Right atrium auricular region (tissue), 2 donors: ENCODE measurements around the gene CDH18. TPM values are rescaled to one million over a fixed set of nuclear protein-coding genes. Genes with fewer than 3 reads are reported as not detected.
"Not testable (repeated sequence)": the region's sequence is repeated elsewhere in the genome, so short reads cannot be mapped to it uniquely, and the experiment has no call there.

Experiments used
- DNase-seq: peaks from one replicate; pipeline ENCODE4 v3.0.0-alpha.2; 2019; ENCODE audit warnings: low spot score
- H3K27ac ChIP-seq, 2 donors: fragments of 200-600 bp; sonication (generic); 1 replicate in 1 of 2; 2 replicates in 1 of 2; pipeline ENCODE4 v1.5.1; 2016 to 2019
- H3K27me3 ChIP-seq, 2 donors: fragments of 200-600 bp; sonication (generic); one replicate each; pipeline versions ENCODE4 v1.5.1 to v1.6.0; 2017 to 2019
- H3K36me3 ChIP-seq: fragments of 200-600 bp; sonication (generic); one replicate; pipeline ENCODE4 v1.5.1; 2016
- H3K4me1 ChIP-seq, 2 donors: fragments of 200-600 bp; sonication (generic); one replicate each; pipeline versions ENCODE4 v1.5.1 to v1.6.0; 2017 to 2019
- H3K4me3 ChIP-seq, 2 donors: fragments of 200-600 bp; sonication (generic); 1 replicate in 1 of 2; 2 replicates in 1 of 2; pipeline ENCODE4 v1.5.1; 2017 to 2019; ENCODE audit warnings: mild to moderate bottlenecking in 1 of 2, moderate library complexity in 1 of 2
- H3K9me3 ChIP-seq, 2 donors: fragments of 200-600 bp; sonication (generic); one replicate each; pipeline ENCODE4 v1.5.1; 2019
- total RNA-seq, 2 donors: library from RNA; depleted of rRNA; stranded (reverse); fragments of >200 nt; gene quantifications; one replicate each; pipeline ENCODE4 v1.1.0, GENCODE V29; 2016
- TF ChIP-seq, protein P1 (sequence below), 2 donors: fragments of 200-600 bp; sonication (generic); IDR thresholded peaks; one replicate each; pipeline ENCODE4 v1.5.1; 2019; ENCODE audit warnings: antibody characterized with exemption in 2 of 2

CDH18 gene
- total RNA-seq, 2 donors from 2014 or later: not detected

DNA sequence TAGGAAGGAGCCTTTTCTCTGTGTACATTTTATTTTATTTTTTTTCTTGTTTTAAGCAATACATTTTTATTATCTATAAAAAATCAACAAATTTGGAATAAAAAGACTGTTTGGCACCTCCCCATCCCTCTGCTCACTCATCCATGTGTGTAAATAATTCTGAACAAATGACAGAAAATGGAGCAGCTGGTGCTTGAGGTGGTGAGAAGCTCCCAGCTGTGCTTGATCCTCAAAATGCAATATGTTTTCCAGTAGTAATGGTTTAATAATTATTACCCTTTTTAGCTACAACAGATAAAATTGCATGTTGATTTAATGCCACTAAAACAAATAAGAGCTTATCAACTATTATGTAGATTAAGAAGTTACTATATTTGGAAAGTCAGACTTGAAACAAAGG, 132.5 kb downstream of the CDH18 start:
- Histone ChIP-seq H3K27ac (no peak overlapping the region), H3K4me3 (no peak overlapping the region), H3K36me3 (no peaks in the 10 kb centered on the region), H3K4me1 (no peaks in the 10 kb centered on the region), H3K27me3 (no peaks in the 10 kb centered on the region), H3K9me3 (no peaks in the 10 kb centered on the region)
- no peak for DNase-seq
- TF ChIP-seq, protein P1, sequence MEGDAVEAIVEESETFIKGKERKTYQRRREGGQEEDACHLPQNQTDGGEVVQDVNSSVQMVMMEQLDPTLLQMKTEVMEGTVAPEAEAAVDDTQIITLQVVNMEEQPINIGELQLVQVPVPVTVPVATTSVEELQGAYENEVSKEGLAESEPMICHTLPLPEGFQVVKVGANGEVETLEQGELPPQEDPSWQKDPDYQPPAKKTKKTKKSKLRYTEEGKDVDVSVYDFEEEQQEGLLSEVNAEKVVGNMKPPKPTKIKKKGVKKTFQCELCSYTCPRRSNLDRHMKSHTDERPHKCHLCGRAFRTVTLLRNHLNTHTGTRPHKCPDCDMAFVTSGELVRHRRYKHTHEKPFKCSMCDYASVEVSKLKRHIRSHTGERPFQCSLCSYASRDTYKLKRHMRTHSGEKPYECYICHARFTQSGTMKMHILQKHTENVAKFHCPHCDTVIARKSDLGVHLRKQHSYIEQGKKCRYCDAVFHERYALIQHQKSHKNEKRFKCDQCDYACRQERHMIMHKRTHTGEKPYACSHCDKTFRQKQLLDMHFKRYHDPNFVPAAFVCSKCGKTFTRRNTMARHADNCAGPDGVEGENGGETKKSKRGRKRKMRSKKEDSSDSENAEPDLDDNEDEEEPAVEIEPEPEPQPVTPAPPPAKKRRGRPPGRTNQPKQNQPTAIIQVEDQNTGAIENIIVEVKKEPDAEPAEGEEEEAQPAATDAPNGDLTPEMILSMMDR (IDR thresholded peaks at IDR 0.05): no peak

DNA sequence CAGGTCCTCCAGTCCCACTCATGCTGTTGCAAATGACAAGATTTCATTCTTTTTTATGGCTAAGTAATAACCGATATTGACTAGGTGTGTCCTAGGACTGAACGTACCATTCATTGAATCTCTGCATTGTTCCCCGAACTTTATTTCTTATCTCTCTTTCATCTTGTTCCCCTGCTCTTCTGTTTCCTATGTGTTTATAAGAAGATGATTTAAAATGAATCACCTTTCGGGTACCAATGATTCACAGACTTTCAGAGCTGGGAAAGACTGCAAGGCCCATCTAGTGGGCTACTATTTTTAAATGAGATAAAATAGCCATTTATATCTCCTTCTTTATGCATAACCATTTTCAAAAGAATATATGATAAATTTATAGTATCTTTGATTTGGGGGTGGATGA, 133.0 kb downstream of the CDH18 start:
- H3K36me3 ChIP-seq: no peaks in the 10 kb centered on the region
- TF ChIP-seq, protein P1 (IDR thresholded peaks at IDR 0.05): no peak
- H3K4me3 ChIP-seq: no peak overlapping the region
- DNase-seq: no peak
- no peak overlapping the region for H3K27ac ChIP-seq
- no peaks in the 10 kb centered on the region for H3K27me3 ChIP-seq
- no peaks in the 10 kb centered on the region for H3K9me3 ChIP-seq
- no peaks in the 10 kb centered on the region for H3K4me1 ChIP-seq

DNA sequence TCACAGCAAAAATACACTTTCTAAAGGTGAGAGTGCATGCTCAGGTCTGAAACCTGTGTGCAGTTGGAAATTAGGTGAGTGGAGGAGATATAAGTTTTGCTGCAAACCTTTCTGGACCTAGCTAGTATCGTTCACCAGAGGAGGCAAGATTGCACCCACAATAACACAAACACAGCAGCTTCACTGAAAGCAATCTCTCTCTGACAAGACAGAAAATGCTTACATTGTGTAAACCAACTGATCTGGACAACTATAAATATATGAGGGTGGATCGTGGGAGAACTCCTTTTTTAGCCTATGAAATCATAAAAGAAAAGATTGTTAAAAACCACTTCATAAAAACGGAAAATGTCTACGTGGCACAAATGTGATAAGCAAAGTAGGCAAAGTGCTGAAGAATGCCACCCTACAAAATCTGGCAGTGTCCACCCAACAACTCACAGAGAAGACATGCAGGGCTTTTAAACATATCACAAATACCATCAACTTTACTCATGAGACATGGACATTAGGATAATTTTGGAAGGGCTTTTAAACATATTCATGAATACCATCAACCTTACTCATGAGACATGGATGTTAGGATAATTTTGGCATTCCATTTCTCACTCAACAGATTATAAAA, 134.3 kb downstream of the CDH18 start:
- Histone ChIP-seq H3K36me3 (no peaks in the 10 kb centered on the region), H3K4me1 (no peaks in the 10 kb centered on the region), H3K27me3 (no peaks in the 10 kb centered on the region), H3K27ac (no peak overlapping the region), H3K4me3 (no peak overlapping the region), H3K9me3 (no peaks in the 10 kb centered on the region)
- DNase-seq: no peak
- TF ChIP-seq, protein P1 (IDR thresholded peaks at IDR 0.05): no peak

DNA sequence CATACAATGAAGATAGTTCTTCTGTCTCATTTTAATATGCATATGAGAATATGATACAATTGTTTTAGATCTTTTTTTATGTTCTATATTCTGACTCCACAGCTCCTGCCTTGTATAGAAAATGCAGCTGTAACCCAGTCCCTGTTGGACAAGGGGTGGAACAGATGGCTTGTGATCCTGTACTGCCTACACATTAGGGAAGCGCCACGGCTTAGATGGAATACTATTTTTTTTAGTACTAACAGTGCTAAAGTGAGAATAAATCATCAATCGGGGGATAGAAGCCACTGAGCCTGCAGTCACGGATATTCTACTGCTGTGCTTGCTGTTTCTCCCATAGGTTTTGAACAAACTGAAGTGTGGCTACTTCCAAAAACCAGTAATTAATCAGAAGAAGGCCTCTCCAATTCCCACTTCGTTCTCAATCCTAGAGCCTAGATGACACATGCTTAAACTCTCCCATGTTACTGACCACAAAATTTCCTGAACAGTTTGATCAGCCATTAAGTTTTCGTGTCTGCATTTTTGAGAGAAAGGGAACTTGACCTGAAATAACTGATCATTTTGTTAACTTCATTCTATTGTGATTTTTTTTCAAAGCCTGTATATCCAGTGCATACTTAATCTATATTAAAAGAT, 150.3 kb downstream of the CDH18 start:
- Histone ChIP-seq H3K9me3 (peaks cover 0 to 9% of the 10 kb centered on the region in 2 donors), H3K27ac (no peak overlapping the region), H3K4me1 (no peaks in the 10 kb centered on the region), H3K27me3 (no peaks in the 10 kb centered on the region), H3K36me3 (no peaks in the 10 kb centered on the region), H3K4me3 (no peak overlapping the region)
- TF ChIP-seq, protein P1 (IDR thresholded peaks at IDR 0.05): no peak
- DNase-seq: no peak

DNA sequence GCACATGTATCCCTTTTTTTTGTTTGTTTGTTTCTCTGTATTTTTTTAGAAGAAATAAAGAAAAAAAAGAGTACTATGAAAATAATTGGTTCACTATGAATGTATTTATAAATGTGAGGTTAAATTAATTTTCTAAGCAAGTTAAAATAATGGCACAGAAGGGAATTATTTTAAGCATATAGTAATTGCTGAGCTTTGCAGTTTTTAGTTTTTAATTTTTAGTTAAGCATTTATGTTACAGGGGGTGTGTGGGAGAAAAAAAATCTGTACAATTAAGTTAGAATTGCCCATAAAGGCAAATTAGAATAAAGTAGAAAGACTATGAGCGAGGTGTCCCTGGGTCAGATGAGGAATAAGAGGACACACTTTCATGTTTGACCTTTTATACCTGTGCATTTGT, 152.6 kb downstream of the CDH18 start:
- H3K27me3 ChIP-seq: no peaks in the 10 kb centered on the region
- DNase-seq: no peak
- no peaks in the 10 kb centered on the region for H3K36me3 ChIP-seq
- TF ChIP-seq, protein P1 (IDR thresholded peaks at IDR 0.05): no peak
- peaks cover 0 to 10% of the 10 kb centered on the region in 2 donors for H3K9me3 ChIP-seq
- H3K4me1 ChIP-seq: no peaks in the 10 kb centered on the region
- H3K27ac ChIP-seq: no peak overlapping the region
- no peak overlapping the region for H3K4me3 ChIP-seq

DNA sequence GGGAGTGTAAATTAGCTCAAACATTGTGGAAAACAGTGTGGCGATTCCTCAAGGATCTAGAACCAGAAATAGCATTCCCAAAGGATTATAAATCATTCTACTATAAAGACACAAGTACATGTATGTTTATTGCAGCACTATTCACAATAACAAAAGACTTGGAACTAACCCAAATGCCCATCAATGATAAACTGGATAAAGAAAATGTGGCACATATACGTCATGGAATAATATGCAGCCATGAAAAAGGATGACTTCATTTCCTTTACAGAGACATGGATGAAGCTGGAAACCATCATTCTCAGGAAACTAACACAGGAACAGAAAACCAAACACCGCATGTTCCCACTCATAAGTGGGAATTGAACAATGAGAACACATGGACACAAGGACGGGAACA, 175.3 kb downstream of the CDH18 start:
- H3K4me1 ChIP-seq, H3K27ac ChIP-seq, H3K27me3 ChIP-seq, DNase-seq, H3K4me3 ChIP-seq, H3K36me3 ChIP-seq, H3K9me3 ChIP-seq: not testable (repeated sequence)
